ENCODE results near the gene COQ3.

COQ3 gene

GRCh38 chr6:99359800-99360199, 34.2 kb downstream of the COQ3 start:
- TF ChIP-seq CTCF (IDR thresholded peaks at IDR 0.05; ENCODE audit: borderline replicate concordance, insufficient read depth, low read depth, low read length) = no peak
- H3K4me3 ChIP-seq (ENCODE audit: low read depth, low read length) = no peak overlapping the region

GRCh38 chr6:99356641-99357040, 37.4 kb downstream of the COQ3 start:
- H3K4me3 ChIP-seq (ENCODE audit: low read depth, low read length) = no peak overlapping the region
- no peak for TF ChIP-seq CTCF (IDR thresholded peaks at IDR 0.05; ENCODE audit: borderline replicate concordance, insufficient read depth, low read depth, low read length)

GRCh38 chr6:99354983-99355382, 39.0 kb downstream of the COQ3 start:
- TF ChIP-seq CTCF (IDR thresholded peaks at IDR 0.05; ENCODE audit: borderline replicate concordance, insufficient read depth, low read depth, low read length) = no peak
- no peak overlapping the region for H3K4me3 ChIP-seq (ENCODE audit: low read depth, low read length)

GRCh38 chr6:99353126-99353525, 40.9 kb downstream of the COQ3 start:
- no peak for TF ChIP-seq CTCF (IDR thresholded peaks at IDR 0.05; ENCODE audit: borderline replicate concordance, insufficient read depth, low read depth, low read length)

GRCh38 chr6:99350573-99350972, 43.4 kb downstream of the COQ3 start:
- TF ChIP-seq CTCF (IDR thresholded peaks at IDR 0.05; ENCODE audit: borderline replicate concordance, insufficient read depth, low read depth, low read length) = no peak
- H3K4me3 ChIP-seq (ENCODE audit: low read depth, low read length) = no peak overlapping the region

More at GRCh38 chr6:99353126-99353525, 40.9 kb downstream of the COQ3 start:
- H3K4me3 ChIP-seq (ENCODE audit: low read depth, low read length) = no peak overlapping the region

GRCh38 chr6:99349171-99350141, 44.5 kb downstream of the COQ3 start, which contains the start of gene FAXC:
Gene FAXC (minus strand): TSS chr6:99349674. CDS start chr6:99349372, 302 bp downstream.
- no peak for TF ChIP-seq CTCF (IDR thresholded peaks at IDR 0.05; ENCODE audit: borderline replicate concordance, insufficient read depth, low read depth, low read length)
- H3K4me3 ChIP-seq (ENCODE audit: low read depth, low read length) = peak within 1 kb of the TSS; percentile 49

Data from GM12875 (cell line).